Right renal pelvis (tissue), 4 donors: ENCODE measurements around the gene TENM4. TPM values are rescaled to one million over a fixed set of nuclear protein-coding genes. Genes with fewer than 3 reads are reported as not detected.

ENCODE experiments used
- DNase-seq, 4 donors: peaks; one replicate each; pipeline ENCODE4 v3.0.0-alpha.2; 2013; ENCODE audit warnings: low read depth in 4 of 4, low spot score in 3 of 4, missing footprints in 1 of 4
- polyA plus RNA-seq, 4 donors: library from polyadenylated mRNA; unstranded; fragments of 120-200 nt; gene quantifications; one replicate each; pipeline ENCODE4 v1.2.1, GENCODE V29; 2013; ENCODE audit not compliant: insufficient read length in 4 of 4

The TENM4 gene
- polyA plus RNA-seq, 4 donors, result 19.9 to 26.6 (median 22.0) TPM

GRCh38 chr11:78961937-78962701 lies 478.7 kb downstream of the TENM4 start:
- DNase-seq, result peak; percentile 61 to 80 (median 72)

GRCh38 chr11:78961247-78961646 lies 479.6 kb downstream of the TENM4 start:
- DNase-seq, result no peak

- DNase-seq, result no peak
These were observed 482.4 kb downstream of the TENM4 start for GRCh38 chr11:78958444-78958843.

GRCh38 chr11:78957476-78958245 lies 483.2 kb downstream of the TENM4 start:
- no peak for DNase-seq

GRCh38 chr11:78954696-78955095 lies 486.1 kb downstream of the TENM4 start:
- DNase-seq, result no peak

GRCh38 chr11:78954261-78954660 lies 486.6 kb downstream of the TENM4 start:
- DNase-seq, result no peak

GRCh38 chr11:78952890-78953289 lies 487.9 kb downstream of the TENM4 start:
- DNase-seq, result no peak

GRCh38 chr11:78952175-78952574 lies 488.7 kb downstream of the TENM4 start:
- no peak for DNase-seq

GRCh38 chr11:78949976-78950690 lies 490.7 kb downstream of the TENM4 start:
- DNase-seq, result no peak

- no peak for DNase-seq
These were observed 493.6 kb downstream of the TENM4 start for GRCh38 chr11:78946945-78947902.

GRCh38 chr11:78943841-78944240 lies 497.0 kb downstream of the TENM4 start:
- no peak for DNase-seq

- no peak for DNase-seq
These were observed 497.7 kb downstream of the TENM4 start for GRCh38 chr11:78943154-78943553.

- DNase-seq, result no peak
These were observed 499.5 kb downstream of the TENM4 start for GRCh38 chr11:78941226-78941851.

- DNase-seq, result peak in 2 of 4 donors; percentile 69 to 73
These were observed 500.2 kb downstream of the TENM4 start for GRCh38 chr11:78940500-78941225.

- DNase-seq, result no peak
These were observed 501.9 kb downstream of the TENM4 start for GRCh38 chr11:78938971-78939370.

GRCh38 chr11:78938036-78938435 lies 502.8 kb downstream of the TENM4 start:
- DNase-seq, result no peak

GRCh38 chr11:78935398-78936068 lies 505.3 kb downstream of the TENM4 start:
- DNase-seq, result no peak

- no peak for DNase-seq
These were observed 507.5 kb downstream of the TENM4 start for GRCh38 chr11:78933350-78933749.
